ENCODE data around the gene DNAH11.

GRCh38 chr7:21603462-21603861 lies 60.6 kb downstream of the DNAH11 start:
- no peak for TF ChIP-seq CTCF (IDR thresholded peaks at IDR 0.05)
- TF ChIP-seq EZH2 (IDR thresholded peaks at IDR 0.05), result no peak
- no peak for TF ChIP-seq EZH2phosphoT487 (IDR thresholded peaks at IDR 0.05)

All from neural progenitor cell (in vitro differentiated cells).